ACC112 (cell line): ENCODE measurements around the gene SLCO3A1.

Experiments used
- H2AFZ ChIP-seq: fragments of 200-600 bp; sonication (generic); one replicate; pipeline ENCODE4 v1.6.0; 2017; ENCODE audit warnings: antibody characterized with exemption, low read length; ENCODE audit not compliant: unreplicated experiment
- H3K27ac ChIP-seq: fragments of 200-600 bp; sonication (generic); 2 replicates; pipeline ENCODE4 v1.5.1; 2014; ENCODE audit warnings: low read depth, mild to moderate bottlenecking, antibody characterized with exemption, low read length, moderate library complexity
- H3K27me3 ChIP-seq: fragments of 200-600 bp; sonication (generic); 2 replicates; pipeline ENCODE4 v1.6.1; 2014; ENCODE audit warnings: mild to moderate bottlenecking, antibody characterized with exemption, low read length, moderate library complexity, mixed read lengths; ENCODE audit not compliant: insufficient read depth
- H3K36me3 ChIP-seq: fragments of 200-600 bp; sonication (generic); 2 replicates; pipeline ENCODE4 v1.6.1; 2016; ENCODE audit warnings: mild to moderate bottlenecking, antibody characterized with exemption, low read length, moderate library complexity, mixed read lengths; ENCODE audit not compliant: insufficient read depth
- H3K4me1 ChIP-seq: fragments of 200-600 bp; sonication (generic); one replicate; pipeline ENCODE4 v1.6.1; 2016; ENCODE audit warnings: low read length, mixed read lengths; ENCODE audit not compliant: insufficient read depth, unreplicated experiment, control insufficient read depth
- H3K4me3 ChIP-seq: fragments of 200-600 bp; sonication (generic); 2 replicates; pipeline ENCODE4 v1.5.1; 2014; ENCODE audit warnings: mild to moderate bottlenecking, low read depth, low read length
- H3K79me2 ChIP-seq: fragments of 200-600 bp; sonication (generic); one replicate; pipeline ENCODE4 v1.6.0; 2016; ENCODE audit warnings: low read length; ENCODE audit not compliant: control insufficient read depth, unreplicated experiment, insufficient read depth

Gene SLCO3A1

GRCh38 chr15:92157666-92158298 lies 304.3 kb downstream of the SLCO3A1 start:
- no peak overlapping the region for H3K4me3 ChIP-seq
- no peaks in the 10 kb centered on the region for H3K36me3 ChIP-seq
- no peaks in the 10 kb centered on the region for H3K27me3 ChIP-seq
- no peaks in the 10 kb centered on the region for H3K79me2 ChIP-seq
- H3K27ac ChIP-seq: no peak overlapping the region
- no peak overlapping the region for H2AFZ ChIP-seq
- H3K4me1 ChIP-seq: no peaks in the 10 kb centered on the region

DNA sequence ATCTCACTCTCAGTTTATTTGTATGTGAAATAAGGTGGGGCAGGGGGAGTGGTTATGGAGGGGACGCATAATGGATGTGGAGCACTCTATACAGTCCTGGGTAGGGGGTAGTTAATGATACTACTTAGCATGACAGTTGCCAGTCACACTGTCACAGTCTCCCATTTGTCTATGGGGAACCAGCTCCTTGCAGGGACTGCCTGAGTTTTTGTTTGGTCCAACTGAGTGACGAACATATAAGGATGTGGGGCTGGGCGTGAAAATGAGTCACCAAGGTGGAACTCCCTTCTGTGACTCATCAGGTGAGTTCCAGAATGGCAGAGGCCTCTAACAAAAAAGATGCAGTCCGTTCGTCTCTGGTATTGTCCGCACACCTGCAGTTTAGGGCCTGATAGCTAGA lies 304.9 kb downstream of the SLCO3A1 start:
- Histone ChIP-seq H3K4me1 (no peaks in the 10 kb centered on the region), H3K36me3 (no peaks in the 10 kb centered on the region), H3K27me3 (no peaks in the 10 kb centered on the region), H3K27ac (no peak overlapping the region), H3K4me3 (no peak overlapping the region), H3K79me2 (no peaks in the 10 kb centered on the region), H2AFZ (no peak overlapping the region)

- Histone ChIP-seq H3K36me3 (no peaks in the 10 kb centered on the region), H3K79me2 (no peaks in the 10 kb centered on the region), H3K4me3 (no peak overlapping the region), H3K27me3 (no peaks in the 10 kb centered on the region), H2AFZ (no peak overlapping the region), H3K27ac (no peak overlapping the region), H3K4me1 (no peaks in the 10 kb centered on the region)
These were observed 306.0 kb downstream of the SLCO3A1 start for GRCh38 chr15:92159481-92159880.

DNA sequence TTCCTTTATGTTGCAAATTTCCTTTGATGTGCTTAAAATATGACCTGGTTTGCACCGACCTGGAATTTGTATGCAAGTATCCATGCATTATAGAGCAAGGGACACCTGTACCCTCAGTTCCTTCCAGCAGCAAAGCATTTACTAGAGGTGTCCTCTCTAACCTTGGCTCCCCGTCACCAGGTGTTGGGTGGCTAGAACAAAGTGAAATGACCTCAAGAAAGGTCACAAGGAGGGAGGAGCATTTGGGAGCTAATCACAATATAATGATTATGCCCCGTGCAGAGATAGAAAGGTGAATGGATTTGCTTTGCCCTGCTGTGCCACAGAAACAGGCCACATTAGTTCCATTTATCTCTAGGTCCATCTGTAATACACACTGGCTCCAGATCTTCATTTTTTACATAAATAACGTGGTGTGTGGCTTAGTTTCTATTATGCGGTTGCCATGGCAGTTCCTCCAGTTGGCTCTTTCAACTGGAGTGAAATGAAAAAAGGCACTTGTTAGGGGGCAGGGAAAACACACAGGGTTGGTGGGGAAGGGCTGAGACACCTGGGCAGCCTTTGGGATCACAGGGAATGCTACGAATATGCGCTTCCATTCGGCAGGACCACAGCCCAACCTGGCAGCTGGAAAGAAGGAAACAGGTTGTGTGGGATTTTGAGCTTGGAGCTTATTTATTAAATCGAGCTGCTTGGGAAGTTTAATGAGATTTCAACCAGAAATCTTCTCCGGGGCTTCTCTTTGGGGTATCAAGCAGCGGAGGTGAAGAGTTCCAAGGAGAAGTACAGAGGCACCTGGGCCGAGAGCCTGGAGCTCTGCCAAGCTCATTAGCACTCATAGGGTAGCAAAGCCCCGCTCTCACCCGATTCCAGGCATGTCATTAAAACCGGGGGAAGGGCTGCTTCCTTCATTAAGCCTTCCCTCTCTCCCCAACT lies 306.7 kb downstream of the SLCO3A1 start:
- Histone ChIP-seq H3K4me3 (no peak overlapping the region), H3K36me3 (no peaks in the 10 kb centered on the region), H3K79me2 (no peaks in the 10 kb centered on the region), H3K27ac (no peak overlapping the region), H3K4me1 (no peaks in the 10 kb centered on the region), H2AFZ (no peak overlapping the region), H3K27me3 (no peaks in the 10 kb centered on the region)

- Histone ChIP-seq H3K79me2 (no peaks in the 10 kb centered on the region), H3K27ac (no peak overlapping the region), H3K4me3 (no peak overlapping the region), H3K4me1 (no peaks in the 10 kb centered on the region), H3K36me3 (no peaks in the 10 kb centered on the region), H2AFZ (no peak overlapping the region), H3K27me3 (no peaks in the 10 kb centered on the region)
These were observed 307.6 kb downstream of the SLCO3A1 start for GRCh38 chr15:92161039-92161670.

GRCh38 chr15:92162657-92163056 lies 309.1 kb downstream of the SLCO3A1 start:
- H3K4me3 ChIP-seq: no peak overlapping the region
- no peaks in the 10 kb centered on the region for H3K4me1 ChIP-seq
- H3K27ac ChIP-seq: no peak overlapping the region
- H2AFZ ChIP-seq: no peak overlapping the region
- no peaks in the 10 kb centered on the region for H3K36me3 ChIP-seq
- H3K27me3 ChIP-seq: no peaks in the 10 kb centered on the region
- H3K79me2 ChIP-seq: no peaks in the 10 kb centered on the region

DNA sequence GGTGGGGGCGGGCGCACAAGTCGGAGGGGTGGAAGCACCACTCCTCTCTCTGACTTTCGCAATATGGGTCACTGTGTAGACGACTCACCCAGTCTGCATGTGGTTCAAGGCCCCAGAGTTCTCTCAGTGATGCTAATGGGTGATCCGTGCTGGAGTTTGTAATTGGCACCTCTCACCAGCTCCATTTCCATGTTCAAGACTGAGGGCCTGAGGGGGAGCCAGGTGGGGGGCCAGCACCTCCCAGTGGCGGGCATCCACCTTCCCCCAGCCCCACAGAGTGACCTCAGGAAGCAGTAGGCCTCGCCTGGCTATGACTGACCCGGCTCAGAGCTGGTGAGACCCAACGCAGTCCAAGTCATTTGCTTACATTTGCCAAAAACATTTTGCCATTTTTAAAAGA lies 310.1 kb downstream of the SLCO3A1 start:
- Histone ChIP-seq H3K4me1 (no peaks in the 10 kb centered on the region), H3K27me3 (no peaks in the 10 kb centered on the region), H3K27ac (no peak overlapping the region), H2AFZ (no peak overlapping the region), H3K4me3 (no peak overlapping the region), H3K79me2 (no peaks in the 10 kb centered on the region), H3K36me3 (no peaks in the 10 kb centered on the region)

DNA sequence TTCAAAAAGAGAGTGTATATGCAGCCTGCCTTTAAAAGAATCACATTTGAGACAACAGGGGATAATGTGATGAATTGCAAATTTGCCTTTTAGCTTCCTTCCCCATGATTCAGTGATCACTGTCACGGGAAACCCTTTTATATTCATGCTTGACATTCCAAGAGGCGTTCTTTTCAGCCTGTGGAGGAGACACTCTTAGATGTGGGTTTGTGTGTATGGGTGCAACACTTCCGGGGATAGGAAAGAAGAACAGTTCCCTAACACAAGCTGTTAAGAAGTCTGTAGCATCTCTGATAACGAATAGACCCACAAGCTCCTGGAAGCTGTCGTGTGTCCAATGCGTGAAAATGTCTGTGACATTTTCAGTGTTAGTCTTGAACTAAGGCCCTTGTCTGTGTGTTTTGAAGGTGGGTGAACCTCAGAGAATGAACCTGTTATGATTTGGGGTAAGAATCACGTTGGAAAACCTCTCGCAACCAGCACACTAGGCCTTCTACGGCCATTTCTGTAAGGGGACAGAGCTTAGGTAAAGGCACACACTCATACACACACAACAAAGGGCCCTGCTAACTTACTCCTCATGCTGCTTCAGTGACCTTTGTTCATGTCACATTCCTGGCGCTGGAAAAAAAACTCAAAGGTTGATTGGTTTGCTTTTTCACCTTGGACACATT lies 311.0 kb downstream of the SLCO3A1 start:
- H3K27me3 ChIP-seq: no peaks in the 10 kb centered on the region
- H3K79me2 ChIP-seq: no peaks in the 10 kb centered on the region
- H2AFZ ChIP-seq: no peak overlapping the region
- H3K4me1 ChIP-seq: no peaks in the 10 kb centered on the region
- H3K4me3 ChIP-seq: no peak overlapping the region
- H3K36me3 ChIP-seq: no peaks in the 10 kb centered on the region
- no peak overlapping the region for H3K27ac ChIP-seq

DNA sequence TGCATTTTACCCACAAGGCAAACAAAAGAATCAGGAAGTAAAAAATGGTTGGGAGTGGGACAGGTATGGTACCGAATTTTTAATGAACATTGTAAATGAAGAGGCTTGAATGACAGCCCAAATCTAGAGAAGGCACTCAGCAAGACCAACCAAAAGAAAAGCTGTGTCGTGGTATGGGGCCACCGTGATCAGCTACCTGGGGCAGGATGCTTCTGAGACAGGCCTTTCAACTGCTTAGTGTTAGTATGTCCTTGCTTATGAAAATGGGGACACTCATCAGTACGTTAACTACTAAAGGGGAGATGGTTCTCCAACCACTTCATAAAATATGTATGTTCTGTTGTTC lies 311.5 kb downstream of the SLCO3A1 start:
- no peaks in the 10 kb centered on the region for H3K36me3 ChIP-seq
- H3K27ac ChIP-seq: no peak overlapping the region
- H3K79me2 ChIP-seq: no peaks in the 10 kb centered on the region
- no peaks in the 10 kb centered on the region for H3K27me3 ChIP-seq
- H3K4me1 ChIP-seq: no peaks in the 10 kb centered on the region
- H3K4me3 ChIP-seq: no peak overlapping the region
- H2AFZ ChIP-seq: no peak overlapping the region

DNA sequence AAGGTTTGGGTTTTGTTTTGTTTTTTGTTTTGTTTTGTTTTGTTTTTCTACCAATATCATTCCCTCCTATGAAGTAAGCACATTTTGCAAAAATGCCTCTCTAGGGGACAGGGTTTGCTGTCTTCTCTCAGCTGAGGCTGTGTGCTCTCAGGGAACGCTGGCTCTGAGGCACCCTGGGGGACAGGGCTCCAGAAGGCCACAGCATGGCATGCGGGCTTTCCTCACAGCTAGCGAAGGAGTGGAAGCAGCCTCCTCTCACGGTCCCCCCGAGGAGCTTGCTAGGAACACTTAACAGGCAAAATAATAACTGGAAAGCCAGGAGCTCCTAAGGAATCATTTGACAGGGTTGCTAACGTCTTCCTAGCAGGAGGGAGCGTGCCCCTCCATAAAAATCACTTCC lies 312.5 kb downstream of the SLCO3A1 start:
- Histone ChIP-seq H3K4me1 (no peaks in the 10 kb centered on the region), H3K27me3 (no peaks in the 10 kb centered on the region), H3K27ac (no peak overlapping the region)

More for the DNA sequence above, 312.5 kb downstream of the SLCO3A1 start:
- no peak overlapping the region for H2AFZ ChIP-seq
- no peaks in the 10 kb centered on the region for H3K79me2 ChIP-seq
- no peaks in the 10 kb centered on the region for H3K36me3 ChIP-seq
- H3K4me3 ChIP-seq: no peak overlapping the region
